NCI-H1436 (cell line): ENCODE measurements around the gene TSC2.
"Not testable (repeated sequence)": the region's sequence is repeated elsewhere in the genome, so short reads cannot be mapped to it uniquely, and the experiment has no call there.

Source experiments
- DNase-seq: peaks from one replicate; lab custom pipeline; 2025; lab: John Stamatoyannopoulos, UW

Gene TSC2

DNA sequence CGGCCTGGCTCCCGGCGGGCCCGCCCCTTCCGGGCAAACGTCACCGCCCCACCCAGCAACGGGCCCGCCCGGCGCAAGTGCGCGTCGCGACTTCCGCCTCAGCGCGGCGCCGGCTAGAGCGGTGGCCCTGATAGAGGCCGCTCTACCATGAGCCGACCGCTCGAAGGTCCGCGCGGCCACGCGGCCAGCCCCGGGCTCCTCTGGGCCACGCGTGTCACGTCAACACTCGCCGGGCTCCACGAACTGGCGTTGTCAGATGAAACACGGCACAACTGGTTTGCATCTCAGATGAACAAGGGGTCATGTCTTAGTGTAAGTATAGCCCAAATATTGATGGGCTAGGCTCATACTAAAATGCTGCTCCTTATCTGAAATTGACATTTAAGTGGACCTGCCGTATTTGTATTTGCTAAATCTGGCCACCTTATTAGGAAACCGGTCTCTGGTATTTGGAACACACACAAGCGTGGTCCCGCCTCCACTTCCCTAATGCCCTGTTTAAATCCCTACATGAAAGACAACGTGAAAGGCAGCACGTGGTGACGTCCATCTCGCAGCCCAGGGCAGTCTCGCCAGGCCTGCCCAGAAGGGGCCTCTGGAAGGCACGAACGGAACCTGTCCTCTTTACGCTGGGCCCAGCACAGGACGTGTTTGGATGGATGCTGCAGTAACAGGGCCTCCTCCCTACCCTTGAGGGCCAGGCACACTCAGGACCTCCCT lies 37.8 kb upstream of the TSC2 start, which contains the start of gene ZNF598:
TSS of gene ZNF598 (minus strand) at position 31 of the 720 bp plus-strand sequence.
- peak; percentile 85 for DNase-seq

DNA sequence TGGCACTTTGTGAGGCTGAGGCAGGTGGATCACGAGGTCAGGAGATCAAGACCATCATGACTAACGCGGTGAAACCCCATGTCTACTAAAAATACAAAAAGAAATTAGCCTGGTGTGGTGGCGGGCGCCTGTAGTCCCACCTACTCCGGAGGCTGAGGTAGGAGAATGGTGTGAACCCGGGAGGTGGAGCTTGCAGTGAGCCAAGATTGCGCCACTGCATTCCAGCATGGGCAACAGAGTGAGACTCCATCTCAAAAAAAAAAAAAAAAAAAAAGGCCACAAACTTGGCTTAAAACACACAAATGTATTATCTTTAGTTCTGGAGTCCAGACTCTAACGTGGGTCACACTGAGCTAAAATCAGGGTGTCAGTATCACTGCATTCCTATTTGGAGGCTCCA lies 36.1 kb upstream of the TSC2 start:
- DNase-seq, result not testable (repeated sequence)

DNA sequence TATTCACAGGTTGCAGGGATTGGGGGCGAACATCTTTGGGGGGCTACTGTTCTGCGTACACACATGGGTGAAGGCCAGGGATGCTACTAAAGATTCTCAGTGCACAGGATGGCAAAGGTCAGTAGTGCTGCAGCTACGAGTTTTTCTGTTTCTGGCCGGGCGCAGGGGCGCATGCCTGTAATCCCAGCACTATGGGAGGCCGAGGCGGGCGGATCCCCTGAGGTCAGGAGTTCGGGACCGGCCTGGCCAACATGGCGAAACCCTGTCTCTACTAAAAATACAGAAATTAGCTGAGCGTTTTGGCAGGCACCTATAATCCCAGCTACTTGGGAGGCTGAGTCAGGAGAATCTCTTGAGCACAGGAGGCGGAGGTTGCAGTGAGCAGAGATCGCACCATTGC lies 34.3 kb upstream of the TSC2 start:
- DNase-seq, result no peak

DNA sequence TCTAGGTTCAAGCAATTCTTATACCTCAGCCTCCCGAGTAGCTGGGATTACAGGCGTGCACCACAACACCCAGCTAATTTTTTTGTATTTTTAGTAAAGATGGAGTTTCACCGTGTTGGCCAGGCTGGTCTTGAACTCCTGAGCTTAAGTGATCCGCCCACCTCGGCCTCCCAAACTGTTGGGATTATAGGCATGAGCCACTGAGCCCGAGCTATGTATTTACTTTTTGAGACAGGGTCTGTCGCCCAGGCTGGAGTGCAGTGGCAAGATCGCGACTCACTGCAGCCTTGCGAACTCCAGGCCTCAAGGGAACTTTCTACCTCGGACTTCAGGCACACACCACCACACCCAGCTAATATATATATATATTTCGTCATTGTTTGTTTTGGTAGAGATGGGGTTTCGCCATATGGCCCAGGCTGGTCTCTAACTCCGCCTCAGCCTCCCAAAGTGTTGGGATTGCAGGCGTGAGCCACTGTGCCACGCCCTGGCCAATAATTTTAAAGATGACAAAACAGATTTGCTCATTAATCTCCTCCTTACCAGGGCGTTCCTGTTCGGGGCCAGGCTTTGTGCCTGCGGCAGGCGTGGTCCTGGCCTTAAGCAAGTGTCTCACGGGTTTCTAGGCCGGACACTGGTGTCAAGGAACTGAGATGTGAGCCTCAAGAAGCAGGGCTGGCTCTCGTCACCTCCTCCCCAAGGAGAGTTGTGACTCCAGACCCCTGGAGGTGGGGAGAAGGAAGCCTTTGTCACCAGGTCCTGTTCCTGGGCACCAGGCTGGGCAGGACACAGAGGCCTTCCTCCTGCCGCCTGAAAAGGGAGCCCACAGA lies 32.5 kb upstream of the TSC2 start:
- no peak for DNase-seq

- no peak for DNase-seq
Observed at GRCh38 chr16:2015947-2016208, 31.9 kb upstream of the TSC2 start.

- no peak for DNase-seq
Observed at GRCh38 chr16:2016407-2016922, 31.3 kb upstream of the TSC2 start.

- DNase-seq, result peak; percentile 18
Observed at GRCh38 chr16:2019518-2019920, 28.3 kb upstream of the TSC2 start, which contains the start of gene NPW. NPW (plus strand) TSS chr16:2019785.

DNA sequence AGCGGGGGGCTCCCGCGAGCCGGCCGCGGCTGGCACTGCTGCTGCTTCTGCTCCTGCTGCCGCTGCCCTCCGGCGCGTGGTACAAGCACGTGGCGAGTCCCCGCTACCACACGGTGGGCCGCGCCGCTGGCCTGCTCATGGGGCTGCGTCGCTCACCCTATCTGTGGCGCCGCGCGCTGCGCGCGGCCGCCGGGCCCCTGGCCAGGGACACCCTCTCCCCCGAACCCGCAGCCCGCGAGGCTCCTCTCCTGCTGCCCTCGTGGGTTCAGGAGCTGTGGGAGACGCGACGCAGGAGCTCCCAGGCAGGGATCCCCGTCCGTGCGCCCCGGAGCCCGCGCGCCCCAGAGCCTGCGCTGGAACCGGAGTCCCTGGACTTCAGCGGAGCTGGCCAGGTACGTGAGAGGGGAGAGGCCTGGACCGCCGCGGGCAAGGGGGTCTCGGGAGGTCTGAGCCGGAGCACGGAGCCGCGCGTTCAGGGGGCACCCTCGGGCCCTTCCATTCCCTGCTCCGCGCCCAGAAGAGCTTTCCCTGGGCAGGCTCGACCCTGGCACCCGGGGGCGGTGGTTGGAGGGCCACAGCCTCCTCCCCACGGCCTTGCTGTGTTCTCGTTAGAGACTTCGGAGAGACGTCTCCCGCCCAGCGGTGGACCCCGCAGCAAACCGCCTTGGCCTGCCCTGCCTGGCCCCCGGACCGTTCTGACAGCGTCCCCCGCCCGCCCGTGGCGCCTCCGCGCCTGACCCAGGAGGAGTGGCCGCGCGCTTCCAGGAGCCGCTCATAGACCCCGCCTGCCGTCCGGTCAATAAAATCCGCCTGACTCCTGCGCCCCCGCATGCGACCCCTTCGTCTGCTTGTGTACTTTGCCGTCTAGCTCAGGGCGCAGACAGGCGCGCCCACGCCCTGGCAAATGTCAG lies 27.6 kb upstream of the TSC2 start:
- no peak for DNase-seq

- DNase-seq, result no peak
Observed at GRCh38 chr16:2022723-2023091, 25.1 kb upstream of the TSC2 start.

- peak; percentile 80 for DNase-seq
Observed at GRCh38 chr16:2023092-2024031, 24.4 kb upstream of the TSC2 start.

DNA sequence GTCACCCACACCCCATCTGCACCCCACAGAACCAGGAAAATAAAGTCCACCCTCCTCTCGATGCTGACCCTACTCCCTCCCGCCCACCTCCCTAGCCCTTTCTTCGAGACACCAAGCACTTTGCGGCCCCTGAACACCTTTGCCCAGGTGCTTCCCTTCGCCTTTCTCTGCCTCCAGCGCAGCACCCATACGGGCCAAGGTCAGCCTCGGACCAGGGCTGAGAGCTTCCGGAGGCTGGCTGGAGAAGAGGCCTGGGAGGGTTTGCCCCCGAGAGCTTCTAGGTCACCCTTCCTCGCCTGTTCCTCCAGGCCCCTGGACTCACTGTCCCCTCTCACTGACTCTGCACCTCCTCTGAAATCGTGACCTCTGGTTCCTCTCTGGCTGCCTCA lies 23.8 kb upstream of the TSC2 start:
- no peak for DNase-seq

GRCh38 chr16:2025251-2025650 lies 22.5 kb upstream of the TSC2 start:
- no peak for DNase-seq

DNA sequence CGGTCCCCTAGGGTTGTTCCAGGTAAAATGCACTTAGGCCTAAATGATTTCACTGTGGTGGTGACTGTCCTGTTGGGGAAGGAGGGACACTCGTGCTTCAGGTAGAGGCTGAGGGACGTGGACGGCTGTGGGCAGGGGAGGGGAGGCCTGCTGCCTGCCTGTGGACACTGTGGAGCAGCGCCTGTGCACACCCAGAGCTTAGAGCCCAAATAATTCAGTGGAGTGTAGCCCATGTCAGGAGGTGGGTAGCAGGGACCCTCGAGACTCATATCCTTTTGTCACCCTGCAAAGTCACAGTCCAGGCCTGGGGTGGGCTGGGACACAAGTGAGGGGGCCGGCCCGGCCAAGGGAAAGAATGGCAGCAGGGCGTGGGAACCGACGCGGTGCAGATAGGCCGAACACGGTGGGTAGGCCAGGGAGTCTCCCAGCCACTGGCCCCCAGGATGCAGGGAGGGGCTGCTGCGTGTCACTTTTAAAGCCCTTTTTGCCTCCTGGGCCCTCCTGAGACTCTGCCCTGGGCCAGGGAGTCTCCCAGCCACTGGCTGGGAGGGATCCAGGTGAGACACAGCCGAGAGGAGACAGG lies 21.8 kb upstream of the TSC2 start:
- no peak for DNase-seq

- DNase-seq, result no peak
Observed at GRCh38 chr16:2026461-2027023, 21.2 kb upstream of the TSC2 start, which contains the start of gene NHERF2. NHERF2 (plus strand) TSS chr16:2026902; CDS start chr16:2027006, 104 bp downstream.

- DNase-seq, result no peak
Observed at GRCh38 chr16:2027024-2028010, 20.5 kb upstream of the TSC2 start.

DNA sequence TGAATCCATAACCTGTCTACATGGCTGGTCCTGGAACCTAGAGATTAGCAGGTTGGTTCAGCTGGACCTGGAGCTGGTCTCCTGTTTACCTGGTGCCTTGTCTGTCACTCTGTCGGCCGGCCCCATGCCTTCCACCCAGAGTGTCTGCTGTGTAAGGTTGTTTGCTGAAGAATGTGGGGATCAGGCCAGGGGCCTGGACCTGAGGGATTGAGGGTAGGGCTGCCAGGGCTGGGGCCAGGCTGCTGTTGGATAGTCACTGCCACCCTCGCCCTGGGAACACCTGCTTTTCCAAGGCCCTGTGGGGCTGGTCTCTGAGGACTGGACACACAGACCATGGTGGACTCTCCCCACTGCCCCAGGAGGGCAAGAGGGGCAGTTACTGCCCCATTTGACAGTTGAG lies 19.6 kb upstream of the TSC2 start:
- DNase-seq, result no peak

- DNase-seq, result no peak
Observed at GRCh38 chr16:2028620-2029220, 19.1 kb upstream of the TSC2 start.

DNA sequence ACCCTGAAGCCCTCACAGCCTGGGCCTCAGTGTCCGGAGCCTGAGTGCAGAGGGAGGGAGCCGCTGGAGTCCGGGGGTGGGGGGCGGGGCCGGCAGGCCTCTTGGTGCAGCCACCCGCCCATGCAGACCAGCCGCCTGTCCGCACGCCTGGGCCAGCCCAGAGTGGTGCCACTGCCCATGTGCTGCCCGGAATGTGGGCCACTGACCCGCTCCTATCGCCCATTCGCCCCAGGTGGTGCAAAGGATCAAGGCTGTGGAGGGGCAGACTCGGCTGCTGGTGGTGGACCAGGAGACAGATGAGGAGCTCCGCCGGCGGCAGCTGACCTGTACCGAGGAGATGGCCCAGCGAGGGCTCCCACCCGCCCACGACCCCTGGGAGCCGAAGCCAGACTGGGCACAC lies 18.4 kb upstream of the TSC2 start:
- no peak for DNase-seq

- no peak for DNase-seq
Observed at GRCh38 chr16:2030036-2030435, 17.7 kb upstream of the TSC2 start.
